Ecto neural progenitor cell (in vitro differentiated cells): ENCODE results near the gene BLMH.
"Not testable (repeated sequence)": the region's sequence is repeated elsewhere in the genome, so short reads cannot be mapped to it uniquely, and the experiment has no call there.

ENCODE experiments used
- DNase-seq: peaks from one replicate; pipeline ENCODE4 v3.0.0-alpha.2; 2018; ENCODE audit warnings: low spot score

The BLMH gene

GRCh38 chr17:30229012-30229411, 62.7 kb downstream of the BLMH start:
- no peak for DNase-seq

GRCh38 chr17:30228011-30228410, 63.7 kb downstream of the BLMH start:
- no peak for DNase-seq

GRCh38 chr17:30226878-30227277, 64.9 kb downstream of the BLMH start:
- no peak for DNase-seq

- no peak for DNase-seq
Measured at GRCh38 chr17:30225919-30226553, 65.7 kb downstream of the BLMH start.

GRCh38 chr17:30225112-30225511, 66.6 kb downstream of the BLMH start:
- DNase-seq: no peak

- DNase-seq: no peak
Measured at GRCh38 chr17:30224419-30224960, 67.3 kb downstream of the BLMH start.

GRCh38 chr17:30222721-30223175, 69.0 kb downstream of the BLMH start:
- no peak for DNase-seq

GRCh38 chr17:30222251-30222650, 69.5 kb downstream of the BLMH start:
- DNase-seq: no peak

GRCh38 chr17:30221346-30221745, 70.4 kb downstream of the BLMH start:
- no peak for DNase-seq

- no peak for DNase-seq
Measured at GRCh38 chr17:30220414-30220813, 71.3 kb downstream of the BLMH start.

GRCh38 chr17:30219833-30220232, 71.9 kb downstream of the BLMH start:
- DNase-seq: no peak

- no peak for DNase-seq
Measured at GRCh38 chr17:30219315-30219714, 72.4 kb downstream of the BLMH start.

GRCh38 chr17:30218799-30219198, 72.9 kb downstream of the BLMH start:
- no peak for DNase-seq

- DNase-seq: no peak
Measured at GRCh38 chr17:30217746-30218245, 73.9 kb downstream of the BLMH start.

GRCh38 chr17:30217054-30217453, 74.7 kb downstream of the BLMH start:
- no peak for DNase-seq

- no peak for DNase-seq
Measured at GRCh38 chr17:30212750-30213149, 79.0 kb downstream of the BLMH start.

- no peak for DNase-seq
Measured at GRCh38 chr17:30211371-30211770, 80.4 kb downstream of the BLMH start.

- DNase-seq: no peak
Measured at GRCh38 chr17:30210901-30211300, 80.8 kb downstream of the BLMH start.

- DNase-seq: no peak
Measured at GRCh38 chr17:30210366-30210765, 81.4 kb downstream of the BLMH start.

GRCh38 chr17:30209930-30210329, 81.8 kb downstream of the BLMH start:
- no peak for DNase-seq

GRCh38 chr17:30208214-30208613, 83.5 kb downstream of the BLMH start:
- no peak for DNase-seq

GRCh38 chr17:30207655-30208054, 84.1 kb downstream of the BLMH start:
- no peak for DNase-seq

- DNase-seq: no peak
Measured at GRCh38 chr17:30203471-30203981, 88.2 kb downstream of the BLMH start.

- not testable (repeated sequence) for DNase-seq
Measured at GRCh38 chr17:30200656-30201055, 91.1 kb downstream of the BLMH start.
